ENCODE measurements around the gene XKR3.
"Not testable (repeated sequence)": the region's sequence is repeated elsewhere in the genome, so short reads cannot be mapped to it uniquely, and the experiment has no call there.

XKR3 gene

DNA sequence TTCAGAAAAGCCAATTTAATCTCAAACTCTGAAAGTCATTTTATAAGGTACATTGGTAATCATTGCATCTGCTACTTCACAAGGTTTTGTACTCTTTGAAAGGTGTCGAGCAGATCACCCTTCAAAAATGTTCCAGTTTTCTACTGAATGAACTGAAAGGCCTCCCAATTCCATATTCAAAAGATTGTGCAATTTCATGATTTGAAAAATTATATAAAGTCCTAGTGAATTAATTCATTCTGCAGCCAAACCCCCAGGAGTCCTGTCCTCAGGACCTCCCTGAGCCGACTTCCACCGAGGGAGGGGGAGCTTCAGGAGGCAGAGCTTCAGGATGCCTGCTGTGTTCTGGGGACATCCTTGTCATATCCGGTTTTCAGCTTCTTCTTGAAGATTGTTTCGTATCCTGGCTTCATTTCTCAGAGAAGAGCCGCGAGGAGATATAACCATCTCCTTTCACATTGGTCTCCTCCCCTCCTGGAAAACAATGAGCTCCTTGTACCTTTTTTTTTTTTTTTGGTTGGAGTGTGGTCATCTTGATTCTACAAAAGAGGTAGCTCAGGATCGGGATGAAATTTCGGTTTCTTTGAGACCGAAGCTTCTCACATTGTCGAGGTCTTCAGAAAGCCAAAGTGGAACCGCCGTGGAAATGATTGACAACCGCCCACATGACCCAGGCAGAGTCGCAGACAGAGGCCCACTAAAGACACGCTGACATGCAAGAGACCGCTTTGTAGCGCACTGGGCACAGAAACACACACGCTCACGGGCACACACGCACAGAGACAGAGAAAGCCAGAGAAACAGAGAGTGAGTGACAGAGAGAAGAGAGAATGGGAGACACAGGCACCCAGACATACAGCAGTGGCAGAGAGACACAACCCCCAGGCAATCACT lies 77.7 kb downstream of the XKR3 start:
- not testable (repeated sequence) for DNase-seq

GRCh38 chr22:16734271-16734670 lies 90.9 kb downstream of the XKR3 start:
- DNase-seq = not testable (repeated sequence)

Measured in left hindlimb (tissue), 1 donor.